Panc1 (cell line): ENCODE results near the gene DPEP2.

Experiments used
- POLR2AphosphoS5 ChIP-seq: IDR thresholded peaks from 2 replicates; pipeline ENCODE4 v1.6.1; 2012; ENCODE audit warnings: mild to moderate bottlenecking, low read depth, low read length, moderate library complexity
- SIN3A ChIP-seq: IDR thresholded peaks from 2 replicates; pipeline ENCODE4 v1.6.1; 2012; ENCODE audit warnings: low read depth, mild to moderate bottlenecking, low read length, moderate library complexity, borderline replicate concordance; ENCODE audit not compliant: insufficient read depth
- TCF7L2 ChIP-seq: IDR thresholded peaks from 2 replicates; pipeline ENCODE4 v1.6.1; 2011; ENCODE audit warnings: mild to moderate bottlenecking, low read depth, low read length, inconsistent platforms
- TF ChIP-seq, protein P1 (sequence below): fragments of 450-650 bp; IDR thresholded peaks from 2 replicates; pipeline ENCODE4 v1.5.1; 2017; ENCODE audit warnings: mild to moderate bottlenecking

DNA sequence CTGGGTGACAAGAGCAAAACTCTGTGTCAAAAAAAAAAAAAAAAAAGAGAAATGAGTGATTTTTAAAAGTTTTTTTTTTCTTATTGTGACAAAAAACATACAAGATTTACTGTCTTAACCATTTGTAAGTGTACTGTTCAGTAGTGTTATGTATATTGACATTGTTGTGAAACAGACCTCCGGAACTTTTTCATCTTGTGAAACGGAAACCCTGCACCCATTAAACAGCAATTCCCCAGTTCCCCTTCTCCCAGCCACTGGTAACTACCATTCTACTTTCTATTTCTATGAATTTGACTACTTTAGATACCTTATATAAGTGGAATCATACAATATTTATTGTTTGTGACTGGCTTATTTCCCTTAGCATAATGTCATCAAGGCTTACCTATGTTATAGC, 42.5 kb upstream of the DPEP2 start:
- TF ChIP-seq POLR2AphosphoS5 (no peak), TCF7L2 (no peak), SIN3A (no peak)
- TF ChIP-seq, protein P1, sequence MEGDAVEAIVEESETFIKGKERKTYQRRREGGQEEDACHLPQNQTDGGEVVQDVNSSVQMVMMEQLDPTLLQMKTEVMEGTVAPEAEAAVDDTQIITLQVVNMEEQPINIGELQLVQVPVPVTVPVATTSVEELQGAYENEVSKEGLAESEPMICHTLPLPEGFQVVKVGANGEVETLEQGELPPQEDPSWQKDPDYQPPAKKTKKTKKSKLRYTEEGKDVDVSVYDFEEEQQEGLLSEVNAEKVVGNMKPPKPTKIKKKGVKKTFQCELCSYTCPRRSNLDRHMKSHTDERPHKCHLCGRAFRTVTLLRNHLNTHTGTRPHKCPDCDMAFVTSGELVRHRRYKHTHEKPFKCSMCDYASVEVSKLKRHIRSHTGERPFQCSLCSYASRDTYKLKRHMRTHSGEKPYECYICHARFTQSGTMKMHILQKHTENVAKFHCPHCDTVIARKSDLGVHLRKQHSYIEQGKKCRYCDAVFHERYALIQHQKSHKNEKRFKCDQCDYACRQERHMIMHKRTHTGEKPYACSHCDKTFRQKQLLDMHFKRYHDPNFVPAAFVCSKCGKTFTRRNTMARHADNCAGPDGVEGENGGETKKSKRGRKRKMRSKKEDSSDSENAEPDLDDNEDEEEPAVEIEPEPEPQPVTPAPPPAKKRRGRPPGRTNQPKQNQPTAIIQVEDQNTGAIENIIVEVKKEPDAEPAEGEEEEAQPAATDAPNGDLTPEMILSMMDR = no peak
